Large intestine (tissue), 3 donors: Measurements from ENCODE around the gene MYO7A. TPM values are rescaled to one million over a fixed set of nuclear protein-coding genes. Genes with fewer than 3 reads are reported as not detected.

ENCODE experiments used
- DNase-seq, 2 donors: peaks; one replicate each; pipeline versions ENCODE4 v3.0.0 to v3.0.0-alpha.2; 2013
- H3K27ac ChIP-seq: one replicate; pipeline ENCODE4 v1.5.1; 2013; ENCODE audit warnings: low read length
- H3K27me3 ChIP-seq: 2 replicates; pipeline ENCODE4 v1.6.1; 2013; ENCODE audit warnings: low read length; ENCODE audit not compliant: control insufficient read depth, insufficient read depth
- H3K36me3 ChIP-seq: 2 replicates; pipeline ENCODE4 v1.6.1; 2013; ENCODE audit warnings: low read length; ENCODE audit not compliant: control insufficient read depth, insufficient read depth
- H3K4me1 ChIP-seq: one replicate; pipeline ENCODE4 v1.6.1; 2013; ENCODE audit warnings: low read length; ENCODE audit not compliant: control insufficient read depth, insufficient read depth
- H3K4me3 ChIP-seq: one replicate; pipeline ENCODE4 v1.5.1; 2013; ENCODE audit warnings: low read length
- H3K9me3 ChIP-seq: one replicate; pipeline ENCODE4 v1.6.1; 2013; ENCODE audit warnings: mild to moderate bottlenecking, low read depth, low read length, moderate library complexity; ENCODE audit not compliant: control insufficient read depth
- WGBS: methylation state at CpG from one replicate; pipeline ENCODE4 v1.1.5; 2013; ENCODE audit warnings: low lambda C conversion rate; ENCODE audit not compliant: insufficient coverage; 5-methylcytosine and 5-hydroxymethylcytosine counted together
- polyA plus RNA-seq: library from polyadenylated mRNA; unstranded; fragments of 120-200 nt; gene quantifications from one replicate; pipeline ENCODE4 v1.2.1, GENCODE V29; 2013

Gene MYO7A
- polyA plus RNA-seq, 1 donor, result 68.4 TPM

DNA sequence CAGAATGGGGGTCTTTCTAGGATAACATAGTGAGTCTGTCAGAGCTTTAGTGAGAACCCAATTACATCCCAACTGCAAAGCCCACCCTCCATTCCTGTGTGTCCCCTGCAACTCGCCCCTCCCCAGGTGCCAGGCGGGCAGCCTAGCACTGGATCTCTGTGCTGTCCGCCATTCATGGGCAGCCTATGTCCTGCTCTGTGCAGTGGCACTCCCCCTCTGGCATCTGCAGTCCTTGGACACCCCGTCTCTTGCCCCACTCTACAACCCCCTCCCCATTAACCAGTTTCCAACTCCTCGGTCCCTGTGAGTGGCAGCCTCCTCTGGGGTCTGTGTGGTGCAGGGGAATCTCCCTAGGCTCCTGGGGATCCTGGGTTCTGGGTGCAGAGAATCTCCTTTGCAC, 37.0 kb downstream of the MYO7A start:
- Histone ChIP-seq H3K4me3 (no peak overlapping the region), H3K4me1 (no peaks in the 10 kb centered on the region), H3K9me3 (no peaks in the 10 kb centered on the region), H3K36me3 (peaks cover 62% of the 10 kb centered on the region), H3K27ac (no peak overlapping the region), H3K27me3 (no peaks in the 10 kb centered on the region)
- no CpG with 5 or more reads among the region's 5 CpGs for WGBS
- DNase-seq, result no peak

DNA sequence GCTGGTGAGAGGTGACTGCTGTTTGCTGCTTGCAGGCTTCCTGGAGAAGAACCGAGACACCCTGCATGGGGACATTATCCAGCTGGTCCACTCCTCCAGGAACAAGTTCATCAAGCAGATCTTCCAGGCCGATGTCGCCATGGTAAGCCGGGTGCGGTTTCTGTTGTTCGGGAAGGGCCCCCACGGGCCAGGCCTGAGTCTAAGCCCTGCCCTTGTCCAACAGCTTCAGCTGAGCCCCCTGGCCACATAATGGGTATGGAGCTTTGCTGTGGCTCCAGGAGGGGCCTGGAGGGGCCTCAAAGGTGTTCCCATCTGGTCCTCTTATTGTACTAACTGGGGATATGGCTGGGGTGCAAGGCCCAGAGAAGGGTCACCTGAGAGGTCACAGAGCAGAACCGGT, 38.0 kb downstream of the MYO7A start:
- H3K4me3 ChIP-seq, result no peak overlapping the region
- no peaks in the 10 kb centered on the region for H3K27me3 ChIP-seq
- no peak overlapping the region for H3K27ac ChIP-seq
- H3K9me3 ChIP-seq, result no peaks in the 10 kb centered on the region
- H3K4me1 ChIP-seq, result no peaks in the 10 kb centered on the region
- DNase-seq, result no peak
- no CpG with 5 or more reads among the region's 8 CpGs for WGBS
- peaks cover 60% of the 10 kb centered on the region for H3K36me3 ChIP-seq

DNA sequence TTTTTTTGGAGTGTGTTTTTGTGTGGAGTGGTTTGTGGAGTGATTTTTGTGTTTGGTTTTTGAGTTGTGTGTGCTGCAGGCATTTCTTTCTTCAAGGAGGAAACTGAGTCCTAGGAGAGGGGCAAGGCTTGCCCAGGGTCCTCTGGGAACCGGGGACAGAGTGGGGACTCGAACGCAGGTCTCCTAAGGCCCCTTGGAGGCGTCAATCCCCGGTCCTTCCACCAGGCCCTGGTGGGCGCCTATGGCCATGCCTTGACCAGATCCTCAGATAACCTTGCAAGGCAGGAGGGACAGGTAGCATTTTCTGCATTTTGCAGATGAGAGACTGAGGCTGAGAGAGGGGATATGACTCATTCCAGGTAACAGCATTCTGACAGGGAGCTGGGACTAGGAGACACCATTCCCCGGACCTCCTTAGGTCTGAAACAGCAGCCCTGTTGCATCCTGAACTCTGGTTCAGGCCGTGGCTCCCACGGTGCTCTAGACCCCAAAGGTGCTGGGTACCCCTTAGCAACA, 39.1 kb downstream of the MYO7A start:
- WGBS, result no CpG with 5 or more reads among the region's 9 CpGs
- Histone ChIP-seq H3K27me3 (no peaks in the 10 kb centered on the region), H3K9me3 (no peaks in the 10 kb centered on the region), H3K4me1 (peaks cover 6% of the 10 kb centered on the region), H3K4me3 (no peak overlapping the region), H3K27ac (no peak overlapping the region), H3K36me3 (peaks cover 51% of the 10 kb centered on the region)
- no peak for DNase-seq

DNA sequence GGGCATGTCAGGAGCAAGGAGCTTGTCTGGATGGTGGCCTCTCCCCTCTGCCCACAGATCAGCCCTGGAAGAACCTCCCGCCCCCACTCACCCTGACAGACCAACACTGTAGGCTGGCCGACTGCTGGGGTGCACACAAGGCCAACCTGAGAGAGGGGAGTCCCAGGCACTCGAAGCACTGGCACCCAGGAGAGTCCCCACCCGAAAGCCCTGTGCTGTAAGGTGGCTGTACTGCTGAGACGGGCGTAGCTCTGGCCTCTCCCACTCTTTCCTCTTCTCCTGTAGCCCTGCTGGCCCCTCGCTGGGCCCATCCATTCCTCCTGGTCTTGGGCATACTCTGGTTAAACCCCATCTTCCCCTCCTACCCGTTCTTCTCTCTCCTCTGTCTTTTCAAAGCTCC, 39.7 kb downstream of the MYO7A start:
- no peak overlapping the region for H3K4me3 ChIP-seq
- 89% methylated on average over 3 of the region's 8 CpGs for WGBS
- no peaks in the 10 kb centered on the region for H3K9me3 ChIP-seq
- H3K27me3 ChIP-seq, result no peaks in the 10 kb centered on the region
- H3K4me1 ChIP-seq, result peaks cover 6% of the 10 kb centered on the region
- no peak overlapping the region for H3K27ac ChIP-seq
- DNase-seq, result no peak
- H3K36me3 ChIP-seq, result peaks cover 45% of the 10 kb centered on the region

DNA sequence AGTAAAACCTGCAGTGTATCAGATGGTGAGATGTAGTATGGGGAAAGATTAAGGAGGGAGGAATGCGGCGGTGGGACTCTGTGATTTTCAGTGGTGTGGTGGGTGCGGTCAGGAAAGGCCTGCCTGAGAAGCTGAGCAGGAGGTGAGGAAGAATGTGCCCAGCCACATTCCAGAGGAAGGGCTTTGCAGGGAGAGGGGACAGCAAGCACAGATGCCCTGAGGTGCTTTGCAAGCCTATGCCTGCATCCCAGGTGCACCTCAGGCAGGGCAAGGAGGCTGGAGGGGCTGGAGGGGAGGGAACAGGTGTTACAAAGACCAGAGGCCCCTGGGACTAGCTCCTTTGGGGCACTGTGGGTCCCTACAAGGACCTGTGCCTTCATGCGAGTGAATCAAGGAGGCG, 42.1 kb downstream of the MYO7A start:
- Histone ChIP-seq H3K27ac (no peak overlapping the region), H3K36me3 (peaks cover 44% of the 10 kb centered on the region), H3K9me3 (no peaks in the 10 kb centered on the region), H3K4me1 (peaks cover 18% of the 10 kb centered on the region), H3K27me3 (no peaks in the 10 kb centered on the region), H3K4me3 (no peak overlapping the region)
- WGBS, result no CpG with 5 or more reads among the region's 5 CpGs
- DNase-seq, result no peak

DNA sequence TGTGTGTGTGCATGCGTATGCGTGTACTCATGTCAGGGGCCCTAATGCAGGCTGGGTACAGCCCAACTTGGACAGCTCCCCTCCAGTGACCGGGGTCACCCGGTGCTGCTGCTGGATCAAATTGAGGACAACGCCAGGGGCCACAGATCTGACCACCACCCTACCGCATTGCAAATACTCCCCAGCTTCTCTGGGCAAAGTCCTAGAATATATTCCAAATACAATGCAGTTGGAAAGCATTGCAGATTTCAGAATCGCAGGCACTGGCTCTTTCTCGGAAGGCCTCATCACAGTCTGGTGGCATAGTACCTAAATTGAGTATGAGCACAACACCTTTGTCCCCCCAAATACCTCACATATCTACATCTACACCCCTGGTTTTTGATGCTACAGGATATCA, 43.2 kb downstream of the MYO7A start:
- Histone ChIP-seq H3K27ac (no peak overlapping the region), H3K4me3 (no peak overlapping the region), H3K4me1 (peaks cover 18% of the 10 kb centered on the region), H3K9me3 (no peaks in the 10 kb centered on the region), H3K36me3 (peaks cover 40% of the 10 kb centered on the region), H3K27me3 (no peaks in the 10 kb centered on the region)
- WGBS, result no CpG with 5 or more reads among the region's 8 CpGs
- DNase-seq, result no peak

DNA sequence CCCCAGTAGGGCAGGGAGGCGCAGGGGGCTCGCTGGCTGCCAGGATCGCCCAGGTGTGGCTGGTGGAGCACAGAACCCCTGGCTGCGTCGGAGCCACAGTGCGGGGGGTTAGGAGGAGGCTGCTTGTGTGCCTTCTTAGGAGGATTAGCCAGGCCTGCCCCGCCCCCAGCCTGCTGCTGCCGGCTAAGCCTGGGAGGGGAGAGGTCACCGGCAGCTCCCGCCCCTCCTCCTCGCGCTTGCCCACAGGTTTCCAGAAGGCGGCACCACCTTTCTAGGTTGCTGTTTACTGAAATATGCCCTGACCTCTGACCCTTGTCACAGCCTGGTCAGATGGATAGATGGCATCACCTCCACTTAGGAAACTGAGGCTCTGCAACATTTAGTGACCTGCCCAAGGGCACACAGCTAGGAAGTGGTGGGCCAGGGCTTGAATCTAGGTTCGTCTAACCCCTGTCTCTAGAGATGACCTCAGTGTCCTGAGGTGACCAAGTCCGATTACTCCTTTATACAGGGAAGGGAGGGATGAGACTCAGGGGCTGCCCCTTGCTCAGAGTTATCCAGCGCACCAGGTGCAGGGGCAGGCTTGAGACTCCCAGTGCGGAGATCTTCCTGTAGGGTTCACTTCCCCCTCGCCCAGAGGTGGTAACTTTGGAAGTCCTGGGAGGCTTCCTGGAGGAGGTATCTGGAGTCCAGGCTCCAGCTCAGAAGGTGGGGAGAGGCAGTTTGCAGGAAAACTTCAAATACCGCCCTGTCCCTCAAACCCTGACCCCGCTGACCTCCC, 44.0 kb downstream of the MYO7A start:
- no peak for DNase-seq
- Histone ChIP-seq H3K36me3 (peaks cover 40% of the 10 kb centered on the region), H3K4me3 (no peak overlapping the region), H3K27ac (no peak overlapping the region), H3K9me3 (no peaks in the 10 kb centered on the region), H3K4me1 (peaks cover 18% of the 10 kb centered on the region), H3K27me3 (no peaks in the 10 kb centered on the region)
- no CpG with 5 or more reads among the region's 20 CpGs for WGBS

DNA sequence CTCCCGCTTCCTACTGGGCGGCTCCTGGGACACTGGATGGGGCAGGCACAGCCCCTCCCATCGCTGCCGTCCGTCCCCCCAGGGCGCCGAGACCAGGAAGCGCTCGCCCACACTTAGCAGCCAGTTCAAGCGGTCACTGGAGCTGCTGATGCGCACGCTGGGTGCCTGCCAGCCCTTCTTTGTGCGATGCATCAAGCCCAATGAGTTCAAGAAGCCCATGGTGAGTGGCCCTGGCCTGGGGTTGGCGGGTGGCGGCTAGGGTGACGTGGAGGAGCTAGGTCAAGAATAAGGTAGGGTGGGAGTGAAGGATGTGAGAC, 44.6 kb downstream of the MYO7A start:
- WGBS, result 100% methylated on average over 3 of the region's 16 CpGs
- no peaks in the 10 kb centered on the region for H3K27me3 ChIP-seq
- H3K4me3 ChIP-seq, result no peak overlapping the region
- H3K27ac ChIP-seq, result no peak overlapping the region
- H3K9me3 ChIP-seq, result no peaks in the 10 kb centered on the region
- peaks cover 18% of the 10 kb centered on the region for H3K4me1 ChIP-seq
- DNase-seq, result no peak
- H3K36me3 ChIP-seq, result peaks cover 37% of the 10 kb centered on the region

DNA sequence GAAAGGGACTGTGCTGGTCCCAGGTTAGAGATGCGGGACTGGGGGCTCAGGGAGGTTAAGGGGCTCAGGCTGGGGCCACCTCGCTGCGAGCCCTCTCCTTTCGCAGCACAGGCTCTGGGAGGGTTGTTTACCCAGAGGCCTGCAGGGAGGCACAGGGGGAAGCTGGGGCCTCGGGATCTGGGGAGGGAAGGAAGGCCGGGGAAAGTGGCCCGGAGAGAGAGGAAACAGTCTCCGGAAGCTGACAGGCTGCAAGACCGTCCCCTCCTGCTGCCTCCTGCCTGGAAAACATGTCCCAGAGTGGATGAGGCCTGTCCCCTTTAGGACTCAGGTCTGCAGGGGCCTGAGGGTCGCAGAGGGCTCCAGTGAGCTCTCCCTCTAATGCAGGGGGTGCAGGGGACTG, 45.4 kb downstream of the MYO7A start:
- Histone ChIP-seq H3K36me3 (peaks cover 38% of the 10 kb centered on the region), H3K9me3 (no peaks in the 10 kb centered on the region), H3K27me3 (no peaks in the 10 kb centered on the region), H3K4me3 (no peak overlapping the region), H3K27ac (no peak overlapping the region), H3K4me1 (peaks cover 18% of the 10 kb centered on the region)
- no CpG with 5 or more reads among the region's 10 CpGs for WGBS
- peak in 1 of 2 donors; percentile 58 for DNase-seq

DNA sequence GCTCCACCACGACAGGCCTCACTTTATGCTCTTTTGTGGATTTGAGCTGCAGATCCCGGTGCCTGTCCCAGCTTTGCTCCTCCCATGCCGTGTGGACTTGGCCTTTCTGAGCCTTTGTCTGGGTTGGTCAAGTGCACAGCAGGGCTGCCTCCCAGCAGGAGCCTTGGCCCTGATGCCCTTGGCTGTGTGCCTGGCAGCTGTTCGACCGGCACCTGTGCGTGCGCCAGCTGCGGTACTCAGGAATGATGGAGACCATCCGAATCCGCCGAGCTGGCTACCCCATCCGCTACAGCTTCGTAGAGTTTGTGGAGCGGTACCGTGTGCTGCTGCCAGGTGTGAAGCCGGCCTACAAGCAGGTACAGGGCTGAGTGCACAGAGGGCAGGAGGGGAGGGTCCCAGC, 46.5 kb downstream of the MYO7A start:
- peaks cover under 1% of the 10 kb centered on the region for H3K9me3 ChIP-seq
- H3K4me1 ChIP-seq, result peaks cover 18% of the 10 kb centered on the region
- no peak for DNase-seq
- H3K27ac ChIP-seq, result no peak overlapping the region
- peaks cover 42% of the 10 kb centered on the region for H3K36me3 ChIP-seq
- H3K27me3 ChIP-seq, result no peaks in the 10 kb centered on the region
- no CpG with 5 or more reads among the region's 16 CpGs for WGBS
- no peak overlapping the region for H3K4me3 ChIP-seq
